ENCODE data around the gene DYSF.

Gene DYSF

GRCh38 chr2:71630454-71631328, 177.3 kb downstream of the DYSF start:
- no peaks in the 10 kb centered on the region for H3K79me2 ChIP-seq (ENCODE audit: insufficient read depth, low read depth)
- H3K4me3 ChIP-seq (IDR thresholded peaks at IDR 0.05; ENCODE audit: insufficient read depth, low read depth, low read length) = no peak overlapping the region
- no peaks in the 10 kb centered on the region for H3K36me3 ChIP-seq (ENCODE audit: insufficient read depth)
- H3K4me2 ChIP-seq = no peak overlapping the region
- H2AFZ ChIP-seq (ENCODE audit: low read depth) = no peak overlapping the region
- no peak overlapping the region for H3K9ac ChIP-seq
- H3K27ac ChIP-seq = no peak overlapping the region
- H3K4me1 ChIP-seq (ENCODE audit: low read depth, poor library complexity, severe bottlenecking) = no peaks in the 10 kb centered on the region
- no peak for TF ChIP-seq CTCF (conservative IDR thresholded peaks at IDR 0.05; ENCODE audit: low read depth, low read length)
- H3K27me3 ChIP-seq (ENCODE audit: insufficient read depth, low read depth) = no peaks in the 10 kb centered on the region
- H4K20me1 ChIP-seq (ENCODE audit: insufficient read depth) = no peaks in the 10 kb centered on the region

GRCh38 chr2:71631411-71631931, 178.1 kb downstream of the DYSF start:
- no peak overlapping the region for H3K4me3 ChIP-seq (IDR thresholded peaks at IDR 0.05; ENCODE audit: insufficient read depth, low read depth, low read length)
- no peaks in the 10 kb centered on the region for H4K20me1 ChIP-seq (ENCODE audit: insufficient read depth)
- H3K79me2 ChIP-seq (ENCODE audit: insufficient read depth, low read depth) = no peaks in the 10 kb centered on the region
- no peak overlapping the region for H2AFZ ChIP-seq (ENCODE audit: low read depth)
- H3K27ac ChIP-seq = no peak overlapping the region
- H3K36me3 ChIP-seq (ENCODE audit: insufficient read depth) = no peaks in the 10 kb centered on the region
- H3K4me2 ChIP-seq = no peak overlapping the region
- TF ChIP-seq CTCF (conservative IDR thresholded peaks at IDR 0.05; ENCODE audit: low read depth, low read length) = no peak
- H3K4me1 ChIP-seq (ENCODE audit: low read depth, poor library complexity, severe bottlenecking) = no peaks in the 10 kb centered on the region
- no peaks in the 10 kb centered on the region for H3K27me3 ChIP-seq (ENCODE audit: insufficient read depth, low read depth)
- no peak overlapping the region for H3K9ac ChIP-seq

DNA sequence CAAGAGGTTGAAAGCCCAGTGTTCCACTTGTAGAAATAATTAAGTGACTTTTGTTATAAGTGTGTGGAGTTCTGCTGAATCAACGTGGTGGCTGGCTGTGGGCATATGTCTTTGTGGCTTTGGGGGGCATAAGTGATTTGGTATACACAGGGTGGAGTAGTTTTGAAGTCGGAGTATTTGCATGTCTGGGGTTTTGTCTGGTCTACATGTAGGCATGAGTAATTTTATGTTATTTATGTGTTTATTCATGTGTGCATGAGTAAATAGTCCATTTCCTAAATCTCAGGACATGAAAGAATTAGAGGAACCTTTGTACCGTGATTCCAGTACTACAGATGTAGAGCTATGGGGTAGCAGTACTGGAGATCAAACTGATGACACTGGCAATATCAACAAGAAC, 179.7 kb downstream of the DYSF start:
- Histone ChIP-seq H3K27ac (no peak overlapping the region), H3K79me2 (ENCODE audit: insufficient read depth, low read depth) (no peaks in the 10 kb centered on the region), H3K27me3 (ENCODE audit: insufficient read depth, low read depth) (no peaks in the 10 kb centered on the region), H3K4me3 (IDR thresholded peaks at IDR 0.05; ENCODE audit: insufficient read depth, low read depth, low read length) (no peak overlapping the region), H3K4me2 (no peak overlapping the region), H4K20me1 (ENCODE audit: insufficient read depth) (no peaks in the 10 kb centered on the region), H3K36me3 (ENCODE audit: insufficient read depth) (no peaks in the 10 kb centered on the region), H3K9ac (no peak overlapping the region), H3K4me1 (ENCODE audit: low read depth, poor library complexity, severe bottlenecking) (no peaks in the 10 kb centered on the region), H2AFZ (ENCODE audit: low read depth) (no peak overlapping the region)
- TF ChIP-seq CTCF (conservative IDR thresholded peaks at IDR 0.05; ENCODE audit: low read depth, low read length) = no peak

DNA sequence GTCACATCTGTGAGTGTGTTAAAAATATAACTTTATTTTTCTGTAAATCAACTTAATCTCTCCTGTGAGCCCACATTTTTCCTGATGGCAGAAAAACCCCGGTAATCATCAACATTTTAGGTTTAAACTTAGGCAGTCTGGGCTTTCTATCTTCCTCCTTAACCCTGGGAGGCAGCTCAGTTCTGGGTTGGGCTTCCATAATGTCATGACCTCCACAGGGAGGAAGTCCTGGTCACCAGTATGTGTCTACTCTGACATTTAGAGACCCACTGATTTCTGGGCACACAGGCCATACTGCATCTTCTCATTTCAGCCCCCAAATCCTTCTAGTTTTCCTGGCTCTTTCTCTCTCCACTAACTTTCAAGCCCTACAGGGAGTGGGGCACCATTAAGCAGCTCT, 181.2 kb downstream of the DYSF start:
- Histone ChIP-seq H3K27ac (no peak overlapping the region), H3K36me3 (ENCODE audit: insufficient read depth) (no peaks in the 10 kb centered on the region), H3K4me3 (IDR thresholded peaks at IDR 0.05; ENCODE audit: insufficient read depth, low read depth, low read length) (no peak overlapping the region), H4K20me1 (ENCODE audit: insufficient read depth) (no peaks in the 10 kb centered on the region), H3K9ac (no peak overlapping the region), H3K4me1 (ENCODE audit: low read depth, poor library complexity, severe bottlenecking) (no peaks in the 10 kb centered on the region), H2AFZ (ENCODE audit: low read depth) (no peak overlapping the region), H3K4me2 (no peak overlapping the region), H3K79me2 (ENCODE audit: insufficient read depth, low read depth) (no peaks in the 10 kb centered on the region), H3K27me3 (ENCODE audit: insufficient read depth, low read depth) (no peaks in the 10 kb centered on the region)
- TF ChIP-seq CTCF (conservative IDR thresholded peaks at IDR 0.05; ENCODE audit: low read depth, low read length) = no peak
